ENCODE data around the gene SNX25.

Gene SNX25

GRCh38 chr4:185383451-185383850, 174.1 kb downstream of the SNX25 start:
- no peak for DNase-seq

GRCh38 chr4:185384061-185384460, 174.7 kb downstream of the SNX25 start:
- DNase-seq = no peak

GRCh38 chr4:185384930-185385331, 175.5 kb downstream of the SNX25 start:
- DNase-seq = peak; percentile 2

- DNase-seq = no peak
Measured at GRCh38 chr4:185387957-185388356, 178.6 kb downstream of the SNX25 start.

- no peak for DNase-seq
Measured at GRCh38 chr4:185390941-185391340, 181.5 kb downstream of the SNX25 start.

- DNase-seq = no peak
Measured at GRCh38 chr4:185392156-185392555, 182.8 kb downstream of the SNX25 start.

GRCh38 chr4:185394568-185395237, 185.3 kb downstream of the SNX25 start:
- peak; percentile 13 for DNase-seq

GRCh38 chr4:185395238-185395955, 186.0 kb downstream of the SNX25 start, which contains the start of gene LRP2BP:
Gene LRP2BP, minus strand, starts transcription at chr4:185395924. Its CDS starts 17,738 bp downstream, at chr4:185378186.
- peak; percentile 41 for DNase-seq

- peak; percentile 98 for DNase-seq
Measured at GRCh38 chr4:185395956-185396723, 186.7 kb downstream of the SNX25 start.

- DNase-seq = peak; percentile 73
Measured at GRCh38 chr4:185396724-185397385, 187.5 kb downstream of the SNX25 start, which contains the start of gene ANKRD37. Gene ANKRD37, plus strand, starts transcription at chr4:185396841. Its CDS starts 83 bp downstream, at chr4:185396924.

GRCh38 chr4:185398618-185399017, 189.2 kb downstream of the SNX25 start:
- no peak for DNase-seq

GRCh38 chr4:185399466-185399865, 190.1 kb downstream of the SNX25 start:
- no peak for DNase-seq

- DNase-seq = no peak
Measured at GRCh38 chr4:185404031-185404430, 194.6 kb downstream of the SNX25 start.

- DNase-seq = no peak
Measured at GRCh38 chr4:185405296-185405999, 196.1 kb downstream of the SNX25 start.

- DNase-seq = no peak
Measured at GRCh38 chr4:185408432-185408831, 199.0 kb downstream of the SNX25 start.

GRCh38 chr4:185411849-185412248, 202.5 kb downstream of the SNX25 start:
- no peak for DNase-seq

- DNase-seq = no peak
Measured at GRCh38 chr4:185412412-185412811, 203.0 kb downstream of the SNX25 start.

Measured in kidney glomerular epithelial cell (primary cell).